ENCODE data around the gene FOXP1. TPM values are rescaled to one million over a fixed set of nuclear protein-coding genes. Genes with fewer than 3 reads are reported as not detected.

Gene FOXP1
- total RNA-seq, 1 donor from 2014 or later = 195 TPM

DNA sequence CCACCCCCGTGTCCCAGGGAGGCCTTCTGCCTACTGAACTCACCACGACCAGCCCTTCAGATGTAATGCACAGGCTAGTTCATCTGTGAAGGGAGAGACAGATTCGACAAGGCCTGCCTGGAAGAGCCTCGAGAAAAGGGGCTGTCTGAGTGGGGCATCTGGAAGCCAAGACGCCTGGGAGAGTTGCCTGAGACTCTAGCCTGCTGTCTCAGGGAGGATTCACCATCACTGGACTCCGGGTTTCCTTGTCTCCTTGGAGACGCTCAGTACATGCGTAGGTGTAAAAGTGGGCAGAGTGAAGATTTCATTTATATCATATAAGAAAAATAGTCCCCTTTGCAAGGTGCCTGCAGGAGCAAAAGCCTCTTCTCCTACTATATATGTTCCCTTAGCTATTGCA is 468.9 kb downstream of the FOXP1 start:
- H3K36me3 Mint-ChIP-seq (ENCODE audit: unreplicated experiment) = peaks cover 23% of the 10 kb centered on the region
- no peak overlapping the region for H3K27ac Mint-ChIP-seq (ENCODE audit: unreplicated experiment)
- DNase-seq (ENCODE audit: extremely low spot score, unreplicated experiment) = no peak
- peaks cover 62% of the 10 kb centered on the region for H3K4me1 Mint-ChIP-seq (ENCODE audit: unreplicated experiment)
- H3K9me3 Mint-ChIP-seq (ENCODE audit: unreplicated experiment) = no peaks in the 10 kb centered on the region
- H3K4me3 Mint-ChIP-seq (ENCODE audit: unreplicated experiment) = no peak overlapping the region
- H3K27me3 Mint-ChIP-seq (ENCODE audit: unreplicated experiment) = no peaks in the 10 kb centered on the region
- TF ChIP-seq, protein P1, sequence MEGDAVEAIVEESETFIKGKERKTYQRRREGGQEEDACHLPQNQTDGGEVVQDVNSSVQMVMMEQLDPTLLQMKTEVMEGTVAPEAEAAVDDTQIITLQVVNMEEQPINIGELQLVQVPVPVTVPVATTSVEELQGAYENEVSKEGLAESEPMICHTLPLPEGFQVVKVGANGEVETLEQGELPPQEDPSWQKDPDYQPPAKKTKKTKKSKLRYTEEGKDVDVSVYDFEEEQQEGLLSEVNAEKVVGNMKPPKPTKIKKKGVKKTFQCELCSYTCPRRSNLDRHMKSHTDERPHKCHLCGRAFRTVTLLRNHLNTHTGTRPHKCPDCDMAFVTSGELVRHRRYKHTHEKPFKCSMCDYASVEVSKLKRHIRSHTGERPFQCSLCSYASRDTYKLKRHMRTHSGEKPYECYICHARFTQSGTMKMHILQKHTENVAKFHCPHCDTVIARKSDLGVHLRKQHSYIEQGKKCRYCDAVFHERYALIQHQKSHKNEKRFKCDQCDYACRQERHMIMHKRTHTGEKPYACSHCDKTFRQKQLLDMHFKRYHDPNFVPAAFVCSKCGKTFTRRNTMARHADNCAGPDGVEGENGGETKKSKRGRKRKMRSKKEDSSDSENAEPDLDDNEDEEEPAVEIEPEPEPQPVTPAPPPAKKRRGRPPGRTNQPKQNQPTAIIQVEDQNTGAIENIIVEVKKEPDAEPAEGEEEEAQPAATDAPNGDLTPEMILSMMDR (IDR thresholded peaks at IDR 0.05) = no peak

DNA sequence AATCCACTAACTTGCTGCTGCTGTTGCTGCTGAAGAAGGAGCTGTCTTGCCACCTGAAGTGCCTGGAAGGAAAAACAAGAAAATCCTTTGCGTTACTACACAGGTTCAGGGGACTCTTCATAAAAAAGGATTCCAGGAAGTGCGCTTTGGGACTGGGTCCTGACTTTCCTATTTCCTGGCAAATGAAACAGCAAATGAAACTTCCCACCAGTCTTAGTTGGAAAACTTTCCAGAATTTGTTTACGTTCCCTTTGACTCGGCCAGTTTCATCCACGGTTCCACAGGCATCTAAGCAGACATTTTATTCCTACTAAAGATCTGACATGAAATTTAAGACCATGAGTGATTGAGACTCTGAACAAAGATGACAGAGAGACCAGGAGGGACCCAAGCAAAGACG is 471.0 kb downstream of the FOXP1 start:
- H3K27me3 Mint-ChIP-seq (ENCODE audit: unreplicated experiment) = no peaks in the 10 kb centered on the region
- DNase-seq (ENCODE audit: extremely low spot score, unreplicated experiment) = no peak
- peaks cover 18% of the 10 kb centered on the region for H3K36me3 Mint-ChIP-seq (ENCODE audit: unreplicated experiment)
- H3K4me3 Mint-ChIP-seq (ENCODE audit: unreplicated experiment) = no peak overlapping the region
- H3K4me1 Mint-ChIP-seq (ENCODE audit: unreplicated experiment) = peaks cover 65% of the 10 kb centered on the region
- peak overlapping the region; percentile 16 for H3K27ac Mint-ChIP-seq (ENCODE audit: unreplicated experiment)
- TF ChIP-seq, protein P1 (IDR thresholded peaks at IDR 0.05) = no peak
- H3K9me3 Mint-ChIP-seq (ENCODE audit: unreplicated experiment) = no peaks in the 10 kb centered on the region

DNA sequence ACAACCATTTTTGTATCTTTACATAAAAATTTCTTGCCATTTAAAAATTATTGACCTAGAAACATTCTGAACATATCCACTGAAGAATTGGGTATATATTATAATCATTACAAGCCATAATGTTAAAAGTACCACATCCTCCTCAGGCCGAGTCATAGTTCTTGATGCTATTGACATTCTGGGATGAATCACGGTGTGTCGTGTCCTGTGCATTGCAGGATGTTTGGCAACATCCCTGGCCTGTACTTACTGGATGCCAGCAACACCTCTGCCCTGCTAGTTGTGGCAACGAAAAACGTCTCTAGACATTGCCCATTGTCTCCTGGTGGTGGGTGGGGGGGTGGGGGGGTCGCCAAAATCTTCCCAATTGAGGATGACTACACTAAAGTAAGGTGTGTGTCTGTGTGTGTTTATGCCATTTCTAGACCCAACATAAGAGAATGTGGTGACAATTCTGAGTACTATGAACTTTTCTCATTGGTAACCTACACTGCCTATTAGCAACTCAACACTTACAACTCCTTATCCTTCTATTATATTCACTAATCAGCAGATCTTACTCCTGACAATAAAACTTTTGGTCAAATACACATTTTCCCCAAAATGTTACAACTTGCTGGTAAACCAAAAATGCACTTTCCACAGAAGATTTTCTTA is 471.6 kb downstream of the FOXP1 start:
- Mint-ChIP-seq H3K4me1 (ENCODE audit: unreplicated experiment) (peaks cover 65% of the 10 kb centered on the region), H3K4me3 (ENCODE audit: unreplicated experiment) (no peak overlapping the region), H3K36me3 (ENCODE audit: unreplicated experiment) (peaks cover 18% of the 10 kb centered on the region), H3K27me3 (ENCODE audit: unreplicated experiment) (no peaks in the 10 kb centered on the region), H3K27ac (ENCODE audit: unreplicated experiment) (peak overlapping the region; percentile 52), H3K9me3 (ENCODE audit: unreplicated experiment) (no peaks in the 10 kb centered on the region)
- TF ChIP-seq, protein P1 (IDR thresholded peaks at IDR 0.05) = no peak
- DNase-seq (ENCODE audit: extremely low spot score, unreplicated experiment) = no peak

DNA sequence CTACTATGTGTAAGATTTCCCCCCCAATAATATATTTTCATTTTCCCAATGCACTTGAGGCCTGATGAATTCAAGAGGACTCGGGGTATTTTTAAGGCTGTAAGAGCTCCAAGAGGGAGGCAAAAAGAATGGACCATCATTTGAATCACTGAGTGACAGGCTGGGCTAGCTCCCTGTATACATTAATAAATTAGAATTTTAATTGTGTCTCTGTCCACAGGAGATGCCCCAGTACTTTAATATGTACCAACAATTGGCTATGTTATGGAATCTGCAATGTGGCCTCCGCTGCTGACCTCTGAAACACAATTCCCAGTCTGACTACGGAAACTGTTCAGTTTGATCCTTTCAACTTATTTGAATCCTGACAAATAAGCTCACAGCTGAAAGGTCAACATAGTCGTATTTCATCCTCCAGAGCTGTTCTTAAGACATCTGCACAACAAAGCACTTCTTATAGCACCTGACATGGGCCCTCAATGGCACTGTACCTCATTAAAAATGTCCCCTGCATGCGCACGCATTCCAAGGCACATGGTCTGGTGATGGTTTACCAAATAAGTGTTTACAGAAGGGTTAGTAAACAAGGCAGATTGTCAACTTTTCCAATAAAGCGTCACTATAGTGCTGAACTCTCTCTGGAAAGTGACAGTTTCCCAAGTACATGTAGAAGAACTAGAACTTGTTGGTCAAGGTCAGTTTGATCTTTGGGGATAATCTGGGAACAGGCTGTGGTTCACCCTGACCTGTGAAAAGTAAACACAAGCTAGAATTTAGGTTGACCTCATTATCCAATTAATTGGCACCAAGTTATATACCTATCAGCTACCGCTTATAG is 472.9 kb downstream of the FOXP1 start:
- Mint-ChIP-seq H3K27ac (ENCODE audit: unreplicated experiment) (peak overlapping the region; percentile 95), H3K4me3 (ENCODE audit: unreplicated experiment) (no peak overlapping the region), H3K27me3 (ENCODE audit: unreplicated experiment) (no peaks in the 10 kb centered on the region), H3K9me3 (ENCODE audit: unreplicated experiment) (no peaks in the 10 kb centered on the region), H3K36me3 (ENCODE audit: unreplicated experiment) (peaks cover 18% of the 10 kb centered on the region), H3K4me1 (ENCODE audit: unreplicated experiment) (peaks cover 57% of the 10 kb centered on the region)
- no peak for DNase-seq (ENCODE audit: extremely low spot score, unreplicated experiment)
- TF ChIP-seq, protein P1 (IDR thresholded peaks at IDR 0.05) = no peak

DNA sequence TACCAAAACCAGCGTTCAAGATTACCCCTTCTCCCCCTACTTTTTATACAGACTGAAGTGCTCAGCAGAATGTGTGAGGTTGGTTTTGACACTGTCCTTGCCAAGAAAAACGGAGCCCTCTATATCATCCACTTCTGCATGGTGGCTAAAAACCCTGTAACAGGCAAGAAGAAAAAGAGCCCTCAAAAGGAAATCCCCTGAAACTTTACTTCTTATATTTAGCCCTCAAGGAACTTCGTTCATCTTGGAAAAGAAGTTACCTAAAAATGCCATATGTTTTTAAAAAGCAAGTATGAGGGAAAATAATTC is 473.6 kb downstream of the FOXP1 start:
- peaks cover 63% of the 10 kb centered on the region for H3K4me1 Mint-ChIP-seq (ENCODE audit: unreplicated experiment)
- peak overlapping the region; percentile 95 for H3K27ac Mint-ChIP-seq (ENCODE audit: unreplicated experiment)
- H3K4me3 Mint-ChIP-seq (ENCODE audit: unreplicated experiment) = peak overlapping the region; percentile 68
- H3K9me3 Mint-ChIP-seq (ENCODE audit: unreplicated experiment) = no peaks in the 10 kb centered on the region
- DNase-seq (ENCODE audit: extremely low spot score, unreplicated experiment) = no peak
- no peaks in the 10 kb centered on the region for H3K27me3 Mint-ChIP-seq (ENCODE audit: unreplicated experiment)
- peaks cover 18% of the 10 kb centered on the region for H3K36me3 Mint-ChIP-seq (ENCODE audit: unreplicated experiment)
- TF ChIP-seq, protein P1 (IDR thresholded peaks at IDR 0.05) = no peak
